NCI-H2171 (cell line): Measurements from ENCODE around the gene SGSM1.

ENCODE experiments used
- DNase-seq: peaks from one replicate; lab custom pipeline; 2025; lab: John Stamatoyannopoulos, UW

The SGSM1 gene

GRCh38 chr22:24952837-24953383 is 146.9 kb downstream of the SGSM1 start:
- DNase-seq: peak; percentile 58

DNA sequence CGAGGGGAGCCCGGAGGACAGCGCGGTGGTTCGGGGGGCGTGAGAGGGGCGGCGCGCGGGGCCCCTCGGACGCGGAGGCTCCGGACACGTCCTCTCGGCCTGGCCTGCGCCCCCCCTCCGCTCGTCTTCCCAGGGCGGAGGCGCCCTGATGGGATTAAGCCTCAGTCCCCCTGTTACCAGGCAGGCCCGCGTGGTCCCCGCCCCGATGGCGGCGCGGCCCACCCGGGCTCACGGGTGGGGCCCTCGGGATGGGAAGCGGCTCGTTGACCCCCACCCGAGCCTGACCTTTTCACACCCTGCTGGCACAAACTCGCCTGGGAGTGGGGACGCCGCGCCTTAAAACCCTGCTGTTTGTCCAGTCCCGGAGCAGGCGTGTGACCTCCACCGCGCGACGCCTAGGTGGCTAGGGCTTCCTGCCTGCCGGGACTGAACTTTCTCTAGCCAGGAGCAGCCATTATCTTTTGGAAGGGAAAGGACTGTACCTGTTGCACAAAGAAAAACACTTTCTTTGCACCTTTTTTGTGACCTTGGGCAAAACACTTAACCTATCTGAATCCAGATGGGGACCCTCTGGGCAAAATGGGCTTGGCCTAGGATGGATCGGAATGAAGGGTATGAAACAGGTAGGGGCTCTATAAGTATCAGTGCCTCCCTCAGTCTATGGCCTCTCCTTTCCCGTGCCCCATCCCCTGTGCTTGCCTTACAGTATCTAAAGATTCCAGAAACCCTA is 147.5 kb downstream of the SGSM1 start:
- no peak for DNase-seq

DNA sequence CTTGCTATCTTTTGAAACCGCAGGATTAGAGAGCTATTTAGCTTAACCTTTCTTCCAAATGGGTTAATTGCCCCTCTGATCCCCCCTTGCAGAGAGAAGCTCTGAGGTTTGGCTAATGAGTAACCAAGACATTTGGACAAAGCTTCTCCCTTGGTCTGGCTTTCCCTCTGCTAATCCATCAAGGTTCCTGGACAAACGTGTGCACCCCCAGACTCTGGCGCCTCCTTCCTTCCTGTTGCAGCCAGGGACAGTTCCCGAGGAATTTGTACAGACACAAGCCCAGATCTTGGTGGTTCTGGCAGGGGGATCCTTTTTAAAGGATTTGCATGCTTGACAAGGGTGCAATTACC is 148.1 kb downstream of the SGSM1 start:
- no peak for DNase-seq

- DNase-seq: no peak
These were observed 148.8 kb downstream of the SGSM1 start for GRCh38 chr22:24954856-24955255.

DNA sequence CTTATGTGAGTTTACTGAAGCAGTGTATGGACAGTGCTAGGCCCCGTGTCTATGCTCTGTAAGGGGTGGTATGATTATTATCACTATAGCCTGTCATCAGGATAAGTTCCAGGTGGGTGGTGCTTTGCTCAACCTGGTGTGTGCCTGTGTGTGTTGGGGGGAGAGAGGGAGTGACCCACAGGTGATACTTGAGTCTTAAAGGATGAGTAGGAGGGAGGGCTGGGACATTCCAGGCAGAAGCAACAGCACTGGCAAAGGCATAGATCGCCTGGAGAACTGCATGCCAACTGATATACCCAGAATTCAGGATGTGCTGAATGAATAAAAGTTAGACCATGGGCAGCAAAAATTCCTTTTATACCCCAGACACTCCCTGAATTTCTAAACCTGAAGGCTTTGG is 151.0 kb downstream of the SGSM1 start:
- DNase-seq: no peak

DNA sequence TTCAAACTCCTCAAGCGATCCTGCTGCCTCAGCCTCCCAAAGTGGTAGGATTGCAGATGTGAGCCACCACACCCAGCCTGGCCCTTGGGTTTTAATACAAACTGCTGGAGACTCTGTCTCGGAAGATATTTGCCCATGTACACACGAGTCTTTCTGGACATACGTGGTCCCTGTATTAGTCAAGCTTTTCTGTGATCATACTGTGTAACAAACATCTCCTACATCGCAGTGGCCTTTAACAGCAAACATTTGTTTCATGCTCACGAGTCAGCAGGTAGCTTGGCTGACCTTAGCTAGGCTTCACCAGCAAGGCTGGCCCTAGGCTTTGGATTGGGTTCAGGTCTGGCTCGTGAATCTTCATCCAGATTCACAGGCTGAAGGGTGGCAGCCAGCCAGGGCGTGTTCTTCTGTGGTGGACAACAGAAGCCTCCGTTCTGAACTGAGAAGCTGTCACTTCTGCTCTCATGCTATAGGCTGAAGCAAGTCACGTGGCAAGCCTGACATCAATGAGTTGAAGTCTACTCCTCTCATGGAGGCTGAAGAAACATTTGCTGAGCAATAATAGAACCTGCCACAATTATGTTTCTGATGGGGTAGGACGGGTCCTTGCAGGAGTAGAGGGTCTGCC is 155.3 kb downstream of the SGSM1 start:
- DNase-seq: no peak

- DNase-seq: no peak
These were observed 156.1 kb downstream of the SGSM1 start for GRCh38 chr22:24962094-24962493.

GRCh38 chr22:24962835-24963234 is 156.8 kb downstream of the SGSM1 start:
- no peak for DNase-seq

DNA sequence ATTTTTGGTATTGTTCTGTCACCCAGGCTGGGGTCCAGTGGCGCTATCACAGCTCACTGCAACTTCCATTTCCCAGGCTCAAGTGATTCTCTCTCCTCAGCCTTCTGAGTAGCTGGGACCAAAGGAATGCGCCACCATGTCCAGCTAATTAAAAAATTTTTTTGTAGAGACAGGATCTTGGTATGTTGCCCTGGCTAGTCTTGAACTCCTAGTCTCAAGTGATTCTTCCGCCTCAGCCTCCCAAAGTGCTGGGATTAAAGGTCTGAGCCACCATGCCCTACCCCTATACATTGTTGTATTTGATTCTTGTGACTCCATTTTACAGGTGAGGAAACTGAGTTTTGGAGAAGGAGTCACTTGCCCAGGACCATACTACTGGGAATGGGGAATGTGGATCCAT is 158.4 kb downstream of the SGSM1 start:
- no peak for DNase-seq

- no peak for DNase-seq
These were observed 160.0 kb downstream of the SGSM1 start for GRCh38 chr22:24965822-24966626.

GRCh38 chr22:24968066-24968561 is 162.1 kb downstream of the SGSM1 start:
- DNase-seq: no peak

DNA sequence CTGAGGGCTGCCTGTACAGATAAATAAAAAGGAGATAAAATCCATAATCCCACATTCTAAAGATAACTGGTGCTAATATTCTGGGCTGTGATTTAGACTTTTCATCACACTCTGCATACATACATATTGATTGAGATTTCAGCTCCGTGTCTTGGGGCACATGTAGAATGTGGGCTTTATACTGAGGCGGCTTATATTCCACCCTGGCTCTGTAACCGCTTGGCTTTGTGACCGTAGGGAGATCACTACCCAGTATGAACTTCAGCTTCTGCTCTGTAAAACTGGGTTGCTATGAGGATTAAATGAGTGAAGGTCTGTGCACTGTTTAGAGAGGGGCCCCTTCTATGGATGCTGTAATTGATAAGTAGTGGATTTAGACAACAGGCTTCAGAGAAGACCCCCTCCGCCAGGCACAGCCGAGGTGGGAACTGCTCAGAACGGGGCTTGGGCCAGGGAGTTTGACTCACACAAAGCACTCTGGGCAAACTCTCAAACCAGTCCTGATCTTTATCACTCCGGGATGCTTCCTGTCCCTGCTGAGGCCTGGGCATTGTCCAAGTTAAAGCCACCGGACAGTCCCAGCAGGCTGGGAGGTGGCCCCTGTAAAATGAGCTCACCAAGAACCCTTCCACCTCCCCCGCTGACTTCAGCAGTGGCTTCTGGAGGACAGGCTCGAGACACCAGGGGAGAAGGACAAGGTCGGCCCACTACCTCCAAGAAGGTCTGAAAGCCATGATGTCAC is 163.7 kb downstream of the SGSM1 start:
- DNase-seq: no peak

DNA sequence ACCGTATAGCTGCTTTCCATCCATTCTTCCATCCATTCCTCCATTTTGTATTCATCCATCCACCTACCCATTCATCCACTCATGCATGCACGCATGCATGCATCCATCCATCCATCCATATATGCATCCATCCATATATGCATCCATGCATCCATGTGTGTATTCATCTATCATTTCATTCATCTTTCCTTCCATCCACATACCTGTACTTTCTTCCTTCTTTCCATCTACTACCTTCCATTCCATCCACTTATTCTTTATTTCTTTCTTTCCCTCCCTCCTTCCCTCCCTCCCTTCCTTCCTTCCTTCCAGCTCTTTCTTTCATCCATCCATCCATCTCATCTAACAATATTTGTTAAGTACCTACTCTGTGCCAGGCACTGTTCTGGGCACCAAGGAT is 166.4 kb downstream of the SGSM1 start:
- DNase-seq: no peak

DNA sequence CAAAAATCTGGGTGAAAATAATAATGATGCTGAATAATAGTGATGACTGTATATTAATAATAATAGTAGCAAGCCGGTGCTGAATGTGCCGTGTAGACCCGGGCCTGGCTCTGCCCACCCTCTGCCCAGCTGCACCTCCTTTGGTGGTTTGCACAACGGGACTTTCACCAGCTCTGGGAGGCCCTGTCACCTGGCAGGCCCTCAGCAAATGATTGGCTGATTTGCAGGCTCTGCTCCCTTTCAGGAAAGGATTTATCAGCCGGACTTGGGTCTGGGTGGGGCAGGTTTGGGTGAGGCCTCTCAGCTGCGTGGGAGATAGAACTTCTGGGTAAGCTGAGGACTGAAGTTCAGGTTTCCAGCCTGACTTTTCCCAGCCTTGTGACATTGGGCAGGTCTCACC is 167.9 kb downstream of the SGSM1 start:
- no peak for DNase-seq

GRCh38 chr22:24975125-24975640 is 169.2 kb downstream of the SGSM1 start:
- DNase-seq: no peak

GRCh38 chr22:24975813-24976341 is 169.9 kb downstream of the SGSM1 start:
- DNase-seq: no peak

DNA sequence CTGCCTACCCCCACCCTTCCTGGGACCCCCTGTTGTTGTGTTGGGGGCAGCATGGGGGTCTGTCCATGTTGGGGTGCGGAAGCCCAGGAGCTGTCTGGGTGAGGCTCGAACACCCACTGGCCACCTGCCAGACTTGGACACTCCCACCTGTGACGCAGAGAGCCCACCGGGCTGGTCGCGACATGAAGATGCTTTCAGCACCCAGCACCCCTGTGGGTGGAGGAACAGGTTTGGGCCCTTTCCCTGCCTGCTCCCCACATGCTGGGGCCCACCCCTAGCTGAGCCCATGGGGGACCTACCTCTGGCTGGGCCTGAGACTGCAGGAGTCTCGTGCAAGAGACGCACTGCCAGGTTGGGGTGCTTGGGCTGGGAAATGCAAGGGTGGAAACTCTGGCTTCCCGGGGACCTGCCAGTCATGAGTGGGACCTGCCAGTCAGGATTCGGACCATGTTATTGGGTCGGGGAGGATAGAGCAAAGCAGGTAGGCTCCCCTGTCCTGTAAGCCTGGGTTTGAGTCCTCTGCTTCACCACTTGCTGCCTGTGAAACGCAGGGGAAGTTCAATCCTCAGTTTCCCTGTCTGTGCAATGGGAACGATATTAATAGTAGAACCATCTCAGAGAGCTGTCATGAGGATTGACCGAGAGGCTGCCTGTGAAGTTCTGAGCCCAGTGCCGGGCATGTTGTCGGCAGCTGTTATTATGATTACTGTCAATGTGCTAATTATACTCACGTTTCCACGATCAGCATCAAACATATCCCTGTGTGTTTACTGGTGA is 170.6 kb downstream of the SGSM1 start:
- no peak for DNase-seq
